Liver (tissue), 3 donors: ENCODE data around the gene CADM2.

ENCODE experiments used
- CTCF ChIP-seq: fragments of 150-350 bp; IDR thresholded peaks from 2 replicates; pipeline ENCODE4 v1.5.1; 2017; ENCODE audit warnings: improper control_type of control experiment, low read depth, low read length; ENCODE audit not compliant: missing input control
- EGR1 ChIP-seq, 2 donors: IDR thresholded peaks; 2 replicates each; pipeline ENCODE4 v1.6.1; 2016 to 2018; ENCODE audit warnings: antibody characterized with exemption in 2 of 2, low read depth in 2 of 2
- GABPA ChIP-seq, 2 donors: IDR thresholded peaks in 1 of 2; conservative IDR thresholded peaks in 1 of 2; 2 replicates each; pipeline ENCODE4 v1.6.1; 2016; ENCODE audit warnings: antibody characterized with exemption in 2 of 2, mild to moderate bottlenecking in 1 of 2, moderate library complexity in 1 of 2
- HNF4A ChIP-seq, 2 donors: conservative IDR thresholded peaks; 2 replicates each; pipeline ENCODE4 v1.6.1; 2016; ENCODE audit warnings: antibody characterized with exemption in 2 of 2, mild to moderate bottlenecking in 2 of 2
- JUND ChIP-seq, 2 donors: IDR thresholded peaks; 2 replicates each; pipeline ENCODE4 v1.6.1; 2016; ENCODE audit warnings: antibody characterized with exemption in 2 of 2
- RAD21 ChIP-seq, 2 donors: IDR thresholded peaks; 2 replicates each; pipeline ENCODE4 v1.6.1; 2016; ENCODE audit warnings: antibody characterized with exemption in 2 of 2, mild to moderate bottlenecking in 2 of 2
- SP1 ChIP-seq: IDR thresholded peaks from 2 replicates; pipeline ENCODE4 v1.6.1; 2018; ENCODE audit warnings: antibody characterized with exemption, mild to moderate bottlenecking
- TAF1 ChIP-seq: conservative IDR thresholded peaks from 2 replicates; pipeline ENCODE4 v1.6.1; 2016; ENCODE audit warnings: antibody characterized with exemption, mild to moderate bottlenecking
- YY1 ChIP-seq: IDR thresholded peaks from 2 replicates; pipeline ENCODE4 v1.6.1; 2016; ENCODE audit warnings: antibody characterized with exemption, mild to moderate bottlenecking
- ZBTB33 ChIP-seq: IDR thresholded peaks from 2 replicates; pipeline ENCODE4 v1.6.1; 2016; ENCODE audit warnings: antibody characterized with exemption
- TF ChIP-seq, protein P1 (sequence below): IDR thresholded peaks from 2 replicates; pipeline ENCODE4 v1.6.1; 2016; ENCODE audit warnings: antibody characterized with exemption
- TF ChIP-seq, protein P2 (sequence below): IDR thresholded peaks from 2 replicates; pipeline ENCODE4 v1.6.1; 2016; ENCODE audit warnings: antibody characterized with exemption
- TF ChIP-seq, protein P3 (sequence below): IDR thresholded peaks from 2 replicates; pipeline ENCODE4 v1.6.1; 2016; ENCODE audit warnings: antibody characterized with exemption, mild to moderate bottlenecking
- donor health status: healthy.
- donor health status: healthy.

DNA sequence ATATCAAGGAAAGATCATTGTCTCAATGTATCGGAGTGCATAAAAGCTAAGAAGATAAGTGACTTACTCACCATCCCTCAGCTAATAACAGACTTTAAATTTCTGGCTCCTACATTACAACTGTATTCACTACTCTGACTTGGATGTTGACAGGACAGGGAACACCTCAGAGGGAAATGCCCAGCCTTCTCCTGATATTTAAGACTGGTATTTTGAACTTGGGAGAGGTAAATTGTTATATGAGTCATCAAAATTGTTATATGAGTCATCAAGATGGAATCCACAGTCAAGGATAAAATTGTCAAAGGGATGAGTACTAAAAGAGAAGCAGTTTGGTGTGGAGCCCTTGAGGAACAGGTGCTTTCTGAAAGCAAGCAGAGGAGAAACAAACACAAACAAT is 1070.8 kb downstream of the CADM2 start:
- TF ChIP-seq CTCF: no peak
- TF ChIP-seq, protein P1, sequence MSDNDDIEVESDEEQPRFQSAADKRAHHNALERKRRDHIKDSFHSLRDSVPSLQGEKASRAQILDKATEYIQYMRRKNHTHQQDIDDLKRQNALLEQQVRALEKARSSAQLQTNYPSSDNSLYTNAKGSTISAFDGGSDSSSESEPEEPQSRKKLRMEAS: no peak
- no peak for TF ChIP-seq YY1
- no peak for TF ChIP-seq RAD21 (IDR thresholded peaks at IDR 0.05)
- no peak for TF ChIP-seq GABPA (IDR thresholded peaks at IDR 0.05 in 1 of 2, conservative IDR thresholded peaks at IDR 0.05 in 1 of 2)
- TF ChIP-seq TAF1: no peak
- TF ChIP-seq, protein P2, sequence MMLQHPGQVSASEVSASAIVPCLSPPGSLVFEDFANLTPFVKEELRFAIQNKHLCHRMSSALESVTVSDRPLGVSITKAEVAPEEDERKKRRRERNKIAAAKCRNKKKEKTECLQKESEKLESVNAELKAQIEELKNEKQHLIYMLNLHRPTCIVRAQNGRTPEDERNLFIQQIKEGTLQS: no peak
- TF ChIP-seq EGR1 (IDR thresholded peaks at IDR 0.05; ENCODE audit: low read depth in 2 of 2): no peak
- TF ChIP-seq, protein P3, sequence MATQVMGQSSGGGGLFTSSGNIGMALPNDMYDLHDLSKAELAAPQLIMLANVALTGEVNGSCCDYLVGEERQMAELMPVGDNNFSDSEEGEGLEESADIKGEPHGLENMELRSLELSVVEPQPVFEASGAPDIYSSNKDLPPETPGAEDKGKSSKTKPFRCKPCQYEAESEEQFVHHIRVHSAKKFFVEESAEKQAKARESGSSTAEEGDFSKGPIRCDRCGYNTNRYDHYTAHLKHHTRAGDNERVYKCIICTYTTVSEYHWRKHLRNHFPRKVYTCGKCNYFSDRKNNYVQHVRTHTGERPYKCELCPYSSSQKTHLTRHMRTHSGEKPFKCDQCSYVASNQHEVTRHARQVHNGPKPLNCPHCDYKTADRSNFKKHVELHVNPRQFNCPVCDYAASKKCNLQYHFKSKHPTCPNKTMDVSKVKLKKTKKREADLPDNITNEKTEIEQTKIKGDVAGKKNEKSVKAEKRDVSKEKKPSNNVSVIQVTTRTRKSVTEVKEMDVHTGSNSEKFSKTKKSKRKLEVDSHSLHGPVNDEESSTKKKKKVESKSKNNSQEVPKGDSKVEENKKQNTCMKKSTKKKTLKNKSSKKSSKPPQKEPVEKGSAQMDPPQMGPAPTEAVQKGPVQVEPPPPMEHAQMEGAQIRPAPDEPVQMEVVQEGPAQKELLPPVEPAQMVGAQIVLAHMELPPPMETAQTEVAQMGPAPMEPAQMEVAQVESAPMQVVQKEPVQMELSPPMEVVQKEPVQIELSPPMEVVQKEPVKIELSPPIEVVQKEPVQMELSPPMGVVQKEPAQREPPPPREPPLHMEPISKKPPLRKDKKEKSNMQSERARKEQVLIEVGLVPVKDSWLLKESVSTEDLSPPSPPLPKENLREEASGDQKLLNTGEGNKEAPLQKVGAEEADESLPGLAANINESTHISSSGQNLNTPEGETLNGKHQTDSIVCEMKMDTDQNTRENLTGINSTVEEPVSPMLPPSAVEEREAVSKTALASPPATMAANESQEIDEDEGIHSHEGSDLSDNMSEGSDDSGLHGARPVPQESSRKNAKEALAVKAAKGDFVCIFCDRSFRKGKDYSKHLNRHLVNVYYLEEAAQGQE: no peak
- no peak for TF ChIP-seq JUND (IDR thresholded peaks at IDR 0.05)
- TF ChIP-seq SP1: no peak
- no peak for TF ChIP-seq ZBTB33
- no peak for TF ChIP-seq HNF4A (conservative IDR thresholded peaks at IDR 0.05)
